Esophagus muscularis mucosa (tissue), 4 donors: ENCODE measurements around the gene C1D.

ENCODE experiments used
- CTCF ChIP-seq, 3 experiments: fragments of 200-600 bp in 2 of 3; fragments of 450-650 bp in 1 of 3; sonication (generic) in 2 of 3; IDR thresholded peaks; one replicate each; pipeline ENCODE4 v1.5.1; 2017 to 2019; ENCODE audit warnings: antibody characterized with exemption in 3 of 3, mild to moderate bottlenecking in 2 of 3, moderate library complexity in 1 of 3
- EP300 ChIP-seq: sonication (generic); formaldehyde crosslinking; IDR thresholded peaks from one replicate; pipeline ENCODE4 v1.6.1; 2017; ENCODE audit warnings: antibody characterized with exemption
- POLR2A ChIP-seq: fragments of 450-650 bp; IDR thresholded peaks from one replicate; pipeline ENCODE4 v1.6.1; 2017; ENCODE audit warnings: antibody characterized with exemption, moderate library complexity, mild to moderate bottlenecking, low read depth
- POLR2AphosphoS5 ChIP-seq, 2 donors: sonication (generic); formaldehyde crosslinking; IDR thresholded peaks; one replicate each; pipeline ENCODE4 v1.6.1; 2017; ENCODE audit warnings: antibody characterized with exemption in 2 of 2

DNA sequence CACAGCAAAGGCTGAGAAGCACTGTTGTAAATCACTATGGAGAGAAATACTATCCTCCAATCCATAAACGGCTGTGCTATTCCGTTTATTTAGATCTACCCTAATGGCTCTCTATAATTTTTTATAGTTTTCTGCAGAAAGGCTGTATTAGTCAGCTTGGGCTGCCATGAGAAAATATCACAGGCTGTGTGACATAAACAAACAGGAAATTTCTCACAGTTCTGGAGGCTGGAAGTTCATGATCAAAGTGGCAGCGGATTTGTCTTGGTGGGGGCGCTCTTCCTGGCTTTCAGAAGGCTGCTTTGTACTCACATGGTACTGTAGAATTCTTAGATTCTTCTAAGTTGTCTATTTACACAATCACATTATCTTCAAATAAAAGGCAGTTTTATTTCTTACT, 44.1 kb downstream of the C1D start:
- TF ChIP-seq CTCF (IDR thresholded peaks at IDR 0.05) (no peak), POLR2A (no peak), POLR2AphosphoS5 (IDR thresholded peaks at IDR 0.05) (no peak), EP300 (no peak)
